ENCODE results near the gene NLRP13. TPM values are rescaled to one million over a fixed set of nuclear protein-coding genes. Genes with fewer than 3 reads are reported as not detected.

NLRP13 gene
- total RNA-seq, 1 donor from 2014 or later, result not detected

GRCh38 chr19:55855160-55855559 lies 77.0 kb downstream of the NLRP13 start:
- TF ChIP-seq CTCF (IDR thresholded peaks at IDR 0.05), result no peak
- Histone ChIP-seq H3K9me3 (no peaks in the 10 kb centered on the region), H3K4me3 (no peak overlapping the region), H3K27me3 (no peaks in the 10 kb centered on the region), H3K36me3 (no peaks in the 10 kb centered on the region), H3K27ac (no peak overlapping the region), H3K4me1 (no peaks in the 10 kb centered on the region)
- ATAC-seq (no peak), DNase-seq (no peak)
- intact Hi-C loops (cut with DNase I), result no loop called here

Other genes with a start within 250 kb of the NLRP13 start
- not detected for gene NLRP9, start 193.9 kb downstream of the NLRP13 start, total RNA-seq
- not detected for gene RFPL4A, start 173.2 kb downstream of the NLRP13 start, total RNA-seq
- not detected for gene RFPL4AL1, start 163.2 kb downstream of the NLRP13 start, total RNA-seq
- not detected for gene NLRP11, start 100.3 kb downstream of the NLRP13 start, total RNA-seq
- gene NLRP4, start 95.8 kb downstream of the NLRP13 start, total RNA-seq, result not detected
- not detected for gene NLRP8, start 15.5 kb upstream of the NLRP13 start, total RNA-seq
- gene NLRP5, start 54.4 kb upstream of the NLRP13 start, total RNA-seq, result not detected
- gene ZNF787, start 189.0 kb upstream of the NLRP13 start, total RNA-seq, result 40.7 TPM
- 37.3 TPM for gene ZNF444, start 209.0 kb upstream of the NLRP13 start, total RNA-seq
- gene GALP, start 243.7 kb upstream of the NLRP13 start, total RNA-seq, result not detected